IPS-11a (cell line): Measurements from ENCODE around the gene SNX20.

Experiments
- H3K4me3 ChIP-seq: one replicate; pipeline ENCODE4 v1.5.1; 2013; ENCODE audit warnings: low read depth, low read length, control low read depth

Gene SNX20

GRCh38 chr16:50681021-50681885 lies at the start of gene SNX20:
Gene SNX20 (minus strand): TSS chr16:50681312. CDS start chr16:50677526, 3,786 bp downstream.
- H3K4me3 ChIP-seq: no peak within 1 kb of the TSS

DNA sequence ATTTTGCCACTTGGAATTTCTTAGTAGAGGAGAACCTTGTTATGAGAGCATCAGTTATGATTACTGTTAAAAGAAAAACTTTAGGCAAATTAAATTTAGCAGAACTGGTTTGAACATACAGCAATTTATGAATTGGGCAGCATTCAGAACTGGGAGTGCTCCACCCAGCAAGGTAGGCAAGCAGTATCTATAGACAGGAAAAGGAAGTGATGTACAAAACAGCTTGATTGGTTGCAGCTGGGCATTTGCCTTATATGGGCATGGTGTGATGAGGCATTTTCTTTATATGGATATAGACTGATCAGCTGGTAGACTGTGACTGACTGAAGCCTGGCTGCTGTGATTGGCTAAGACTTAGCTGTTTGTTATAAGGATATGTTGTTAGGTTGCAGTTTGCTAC lies 43.2 kb upstream of the SNX20 start:
- H3K4me3 ChIP-seq: no peak overlapping the region

- H3K4me3 ChIP-seq: no peak overlapping the region
Measured at GRCh38 chr16:50722960-50723359, 41.8 kb upstream of the SNX20 start.

DNA sequence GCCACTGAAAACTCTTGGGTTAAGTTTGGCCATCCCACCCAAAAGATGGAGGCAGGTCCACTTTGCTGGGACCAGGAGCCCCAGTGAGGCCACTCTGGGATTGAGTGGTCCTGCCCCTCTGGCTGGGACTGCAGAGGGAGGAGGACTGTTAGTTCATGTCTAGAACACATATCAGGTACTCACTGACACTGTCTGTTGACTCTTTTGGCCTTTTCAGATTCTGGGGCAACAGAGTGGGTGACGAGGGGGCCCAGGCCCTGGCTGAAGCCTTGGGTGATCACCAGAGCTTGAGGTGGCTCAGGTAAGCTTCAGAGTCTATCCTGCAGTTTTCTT lies 41.3 kb upstream of the SNX20 start:
- no peak overlapping the region for H3K4me3 ChIP-seq

GRCh38 chr16:50721549-50722404 lies 40.7 kb upstream of the SNX20 start:
- no peak overlapping the region for H3K4me3 ChIP-seq

DNA sequence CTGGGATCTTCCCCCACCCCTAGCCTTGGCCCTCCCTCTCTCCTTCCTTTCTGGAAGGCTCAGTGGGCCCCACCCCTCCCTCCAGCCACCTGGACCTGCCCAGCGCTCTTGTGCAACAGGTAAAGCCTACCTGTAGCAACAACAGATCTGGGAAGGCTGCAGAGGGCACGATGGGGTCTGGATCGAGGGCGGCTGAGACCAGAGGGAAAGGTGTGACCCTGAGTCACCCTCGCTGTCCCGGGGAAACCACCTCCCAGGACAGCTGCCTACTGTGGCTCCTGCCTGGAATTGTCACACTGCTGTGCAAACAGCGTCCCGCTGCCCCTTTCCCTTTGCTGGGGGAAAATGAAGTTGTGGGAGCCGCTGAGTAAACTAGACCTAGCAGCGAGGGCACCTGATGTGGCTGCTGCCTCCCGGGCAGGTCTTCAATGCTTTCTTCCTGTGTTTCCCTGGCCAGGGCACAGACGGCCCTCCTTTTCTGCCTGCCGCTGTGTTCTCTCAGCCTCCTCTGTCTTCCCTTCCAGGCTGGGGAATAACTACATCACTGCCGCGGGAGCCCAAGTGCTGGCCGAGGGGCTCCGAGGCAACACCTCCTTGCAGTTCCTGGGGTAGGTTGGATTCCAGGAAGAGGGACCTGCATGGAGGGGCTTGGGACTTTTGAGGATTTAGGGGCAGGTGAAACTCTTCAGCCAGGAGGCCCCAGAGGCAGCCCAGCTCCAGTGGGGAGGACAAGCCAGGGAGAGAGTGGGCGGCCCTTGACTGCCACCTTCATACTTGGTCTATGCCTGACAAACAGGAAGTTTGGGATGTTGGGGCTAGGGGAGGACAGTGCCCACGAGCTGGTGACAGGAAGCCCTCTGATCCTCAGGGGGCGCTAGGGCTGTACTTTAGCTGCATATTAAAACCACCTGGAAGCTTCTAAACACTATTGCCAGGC lies 38.6 kb upstream of the SNX20 start:
- H3K4me3 ChIP-seq: no peak overlapping the region

DNA sequence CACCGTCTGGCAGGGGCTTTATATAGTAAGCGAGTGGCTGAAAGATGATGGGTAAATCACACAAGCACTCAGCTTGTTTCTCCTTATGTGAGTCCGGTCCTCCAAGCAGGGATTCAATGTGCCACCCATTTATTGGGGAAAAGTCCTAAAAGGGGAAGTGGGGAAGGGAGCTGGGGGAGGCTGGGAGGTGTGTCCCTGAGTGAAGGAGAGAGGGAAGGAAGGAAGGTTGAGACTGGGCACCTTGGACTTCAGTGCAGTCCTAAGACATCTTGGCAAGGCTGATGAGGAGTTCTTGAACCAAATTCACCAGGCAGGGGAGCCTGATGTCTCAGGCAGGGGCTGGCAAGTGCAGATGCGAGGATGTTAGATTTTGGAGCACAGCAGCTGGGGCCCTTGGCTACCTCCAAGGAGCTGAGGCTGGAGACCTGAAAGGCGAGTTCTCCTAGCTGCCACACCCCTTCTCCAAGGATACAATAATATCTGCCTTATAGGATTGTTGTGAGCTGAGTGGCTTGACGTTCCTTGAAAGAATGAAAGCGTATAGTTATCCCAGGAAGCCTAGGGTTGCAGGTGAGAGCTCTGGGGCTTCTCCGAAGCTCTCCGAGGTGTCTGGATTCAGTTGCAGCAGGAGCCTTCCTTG lies 37.8 kb upstream of the SNX20 start:
- H3K4me3 ChIP-seq: no peak overlapping the region

- no peak overlapping the region for H3K4me3 ChIP-seq
Measured at GRCh38 chr16:50718061-50718760, 37.1 kb upstream of the SNX20 start.

DNA sequence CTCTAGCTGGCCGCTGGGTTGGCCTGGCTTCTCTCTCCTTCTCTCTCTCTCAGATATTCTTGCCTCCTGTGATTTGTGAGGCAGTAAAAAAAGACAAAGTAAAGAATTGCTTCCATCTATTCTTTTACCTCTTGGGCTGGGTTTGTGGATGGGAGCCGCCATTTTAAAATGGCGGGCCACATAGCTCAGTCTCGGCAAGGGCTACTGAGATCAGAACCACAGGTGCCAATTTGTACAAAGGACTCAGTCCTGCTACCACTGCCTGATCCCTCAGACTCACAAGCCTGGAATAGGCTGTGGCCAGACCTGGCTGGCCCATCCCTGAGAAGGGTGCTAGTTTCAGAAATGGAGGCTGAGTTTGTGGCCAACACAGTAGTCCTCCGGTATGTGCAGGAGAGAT lies 36.4 kb upstream of the SNX20 start:
- H3K4me3 ChIP-seq: no peak overlapping the region

DNA sequence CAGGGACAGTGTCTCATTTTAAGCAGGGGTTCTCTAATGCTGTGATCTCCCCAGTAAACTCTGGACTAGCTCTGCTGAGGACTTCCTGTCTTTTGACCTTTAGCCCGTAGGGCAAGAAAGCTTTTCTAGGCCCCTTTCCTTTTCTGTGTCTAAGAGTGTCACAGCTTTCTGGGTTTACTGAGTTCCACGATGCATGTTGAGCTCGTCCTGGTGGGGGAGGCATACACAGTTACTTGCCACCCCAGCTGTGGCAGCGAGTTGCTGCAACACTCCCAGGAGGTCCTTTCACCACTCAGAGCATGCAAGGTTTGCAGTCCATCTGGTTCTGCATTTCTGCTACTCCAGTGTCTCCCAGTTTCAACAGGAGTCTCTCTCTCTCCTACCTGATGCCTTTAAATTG lies 36.0 kb upstream of the SNX20 start:
- H3K4me3 ChIP-seq: no peak overlapping the region

DNA sequence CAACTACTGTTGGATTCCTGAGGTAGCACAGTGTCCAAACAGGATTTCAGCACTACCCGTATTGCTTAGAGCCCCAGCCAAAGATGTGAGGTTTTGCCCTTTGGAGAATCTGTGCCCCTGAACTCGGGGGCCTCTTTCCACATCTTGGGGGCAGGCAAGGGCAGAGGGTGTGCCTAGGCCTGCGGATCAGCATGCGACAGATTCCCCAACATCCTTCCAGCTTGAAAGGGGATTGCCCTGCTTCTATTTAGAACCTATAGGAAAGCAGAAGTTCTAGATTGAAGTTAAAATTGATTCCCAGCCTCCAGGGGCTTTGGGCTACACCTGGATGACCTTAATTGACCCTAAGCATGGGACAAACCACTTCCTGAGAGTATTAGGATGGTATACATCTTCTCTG lies 31.8 kb upstream of the SNX20 start:
- H3K4me3 ChIP-seq: no peak overlapping the region

- H3K4me3 ChIP-seq: no peak overlapping the region
Measured at GRCh38 chr16:50712560-50712898, 31.4 kb upstream of the SNX20 start.

DNA sequence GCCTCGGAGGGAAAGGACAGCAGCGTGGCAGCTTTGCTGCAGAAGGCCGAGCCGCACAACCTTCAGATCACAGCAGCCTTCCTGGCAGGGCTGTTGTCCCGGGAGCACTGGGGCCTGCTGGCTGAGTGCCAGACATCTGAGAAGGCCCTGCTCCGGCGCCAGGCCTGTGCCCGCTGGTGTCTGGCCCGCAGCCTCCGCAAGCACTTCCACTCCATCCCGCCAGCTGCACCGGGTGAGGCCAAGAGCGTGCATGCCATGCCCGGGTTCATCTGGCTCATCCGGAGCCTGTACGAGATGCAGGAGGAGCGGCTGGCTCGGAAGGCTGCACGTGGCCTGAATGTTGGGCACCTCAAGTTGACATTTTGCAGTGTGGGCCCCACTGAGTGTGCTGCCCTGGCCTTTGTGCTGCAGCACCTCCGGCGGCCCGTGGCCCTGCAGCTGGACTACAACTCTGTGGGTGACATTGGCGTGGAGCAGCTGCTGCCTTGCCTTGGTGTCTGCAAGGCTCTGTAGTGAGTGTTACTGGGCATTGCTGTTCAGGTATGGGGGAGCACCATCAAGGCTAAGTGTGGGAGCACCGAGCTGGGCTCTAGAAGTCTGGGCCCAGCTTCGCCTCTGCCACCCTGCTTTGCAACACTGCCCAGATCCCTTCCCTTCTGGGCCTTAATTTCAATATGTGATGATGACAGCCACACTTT lies 30.9 kb upstream of the SNX20 start:
- H3K4me3 ChIP-seq: no peak overlapping the region

DNA sequence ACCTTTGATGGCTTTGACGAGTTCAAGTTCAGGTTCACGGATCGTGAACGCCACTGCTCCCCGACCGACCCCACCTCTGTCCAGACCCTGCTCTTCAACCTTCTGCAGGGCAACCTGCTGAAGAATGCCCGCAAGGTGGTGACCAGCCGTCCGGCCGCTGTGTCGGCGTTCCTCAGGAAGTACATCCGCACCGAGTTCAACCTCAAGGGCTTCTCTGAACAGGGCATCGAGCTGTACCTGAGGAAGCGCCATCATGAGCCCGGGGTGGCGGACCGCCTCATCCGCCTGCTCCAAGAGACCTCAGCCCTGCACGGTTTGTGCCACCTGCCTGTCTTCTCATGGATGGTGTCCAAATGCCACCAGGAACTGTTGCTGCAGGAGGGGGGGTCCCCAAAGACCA lies 29.9 kb upstream of the SNX20 start:
- no peak overlapping the region for H3K4me3 ChIP-seq

- no peak overlapping the region for H3K4me3 ChIP-seq
Measured at GRCh38 chr16:50709980-50710379, 28.9 kb upstream of the SNX20 start.

GRCh38 chr16:50709061-50709684 lies 28.1 kb upstream of the SNX20 start:
- H3K4me3 ChIP-seq: no peak overlapping the region

- H3K4me3 ChIP-seq: no peak overlapping the region
Measured at GRCh38 chr16:50708373-50709060, 27.4 kb upstream of the SNX20 start.

GRCh38 chr16:50706250-50706649 lies 25.1 kb upstream of the SNX20 start:
- no peak overlapping the region for H3K4me3 ChIP-seq
